NCI-H2227 (cell line): ENCODE measurements around the gene CCDC15.
"Not testable (repeated sequence)": the region's sequence is repeated elsewhere in the genome, so short reads cannot be mapped to it uniquely, and the experiment has no call there.

Experiments
- DNase-seq: peaks from one replicate; lab custom pipeline; 2025; ENCODE audit not compliant: unreplicated experiment; lab: John Stamatoyannopoulos, UW

The CCDC15 gene

DNA sequence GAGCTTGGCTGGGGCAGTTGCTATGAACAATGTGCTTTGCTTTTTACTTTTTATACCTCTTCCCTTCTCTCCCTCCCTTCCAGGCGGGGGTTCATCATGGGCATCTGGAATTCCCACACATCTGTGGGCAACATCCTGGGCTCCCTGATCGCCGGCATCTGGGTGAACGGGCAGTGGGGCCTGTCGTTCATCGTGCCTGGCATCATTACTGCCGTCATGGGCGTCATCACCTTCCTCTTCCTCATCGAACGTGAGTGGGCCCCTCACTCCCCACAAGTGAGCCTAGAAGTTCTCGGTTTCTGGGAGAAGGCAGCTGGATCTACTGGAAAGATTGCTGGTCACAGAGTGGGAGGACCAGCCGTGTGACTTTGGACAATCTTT, 126.5 kb downstream of the CCDC15 start:
- DNase-seq, result no peak

GRCh38 chr11:125081098-125081798, 127.2 kb downstream of the CCDC15 start:
- DNase-seq, result no peak

GRCh38 chr11:125082040-125082439, 128.0 kb downstream of the CCDC15 start:
- DNase-seq, result no peak

- no peak for DNase-seq
These were observed 128.8 kb downstream of the CCDC15 start for GRCh38 chr11:125082611-125083311.

DNA sequence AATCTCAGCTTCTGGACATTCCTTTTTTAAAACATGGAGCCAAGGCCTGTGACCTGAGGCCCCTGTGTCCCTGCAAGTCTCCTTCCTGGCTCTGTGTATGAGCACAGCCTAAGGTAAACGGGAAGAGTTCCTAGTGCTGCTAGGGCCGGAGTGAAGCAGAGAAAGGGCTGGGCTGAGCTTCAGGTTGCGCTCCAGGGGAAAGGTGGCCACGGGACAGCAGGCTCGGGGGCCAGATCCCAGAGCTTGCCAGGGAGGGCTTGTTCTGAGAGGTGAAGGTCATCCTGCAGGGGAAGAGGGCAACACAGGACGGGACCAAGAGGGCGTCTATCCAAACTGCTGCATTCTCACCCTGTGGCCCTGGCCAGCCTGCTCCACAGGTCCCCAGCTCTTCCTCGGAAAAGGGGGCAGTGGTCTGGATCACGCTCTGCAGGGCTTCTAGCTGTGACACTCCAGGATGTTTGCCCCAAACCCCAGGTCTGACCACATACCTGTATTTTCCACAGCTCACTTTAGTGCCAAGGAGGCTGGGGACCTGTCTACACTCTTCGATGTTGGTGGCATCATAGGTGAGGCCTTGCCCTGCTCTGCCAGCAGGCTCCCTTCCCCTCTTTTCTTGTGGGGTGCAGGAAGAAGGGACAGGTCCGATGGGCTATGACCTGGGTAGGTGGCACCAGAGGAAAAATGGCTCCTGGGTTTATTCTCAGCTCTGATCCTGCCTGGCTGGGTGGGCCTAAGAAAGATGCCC, 129.5 kb downstream of the CCDC15 start:
- DNase-seq, result no peak

- no peak for DNase-seq
These were observed 130.0 kb downstream of the CCDC15 start for GRCh38 chr11:125084057-125084416.

- no peak for DNase-seq
These were observed 130.8 kb downstream of the CCDC15 start for GRCh38 chr11:125084761-125085231.

DNA sequence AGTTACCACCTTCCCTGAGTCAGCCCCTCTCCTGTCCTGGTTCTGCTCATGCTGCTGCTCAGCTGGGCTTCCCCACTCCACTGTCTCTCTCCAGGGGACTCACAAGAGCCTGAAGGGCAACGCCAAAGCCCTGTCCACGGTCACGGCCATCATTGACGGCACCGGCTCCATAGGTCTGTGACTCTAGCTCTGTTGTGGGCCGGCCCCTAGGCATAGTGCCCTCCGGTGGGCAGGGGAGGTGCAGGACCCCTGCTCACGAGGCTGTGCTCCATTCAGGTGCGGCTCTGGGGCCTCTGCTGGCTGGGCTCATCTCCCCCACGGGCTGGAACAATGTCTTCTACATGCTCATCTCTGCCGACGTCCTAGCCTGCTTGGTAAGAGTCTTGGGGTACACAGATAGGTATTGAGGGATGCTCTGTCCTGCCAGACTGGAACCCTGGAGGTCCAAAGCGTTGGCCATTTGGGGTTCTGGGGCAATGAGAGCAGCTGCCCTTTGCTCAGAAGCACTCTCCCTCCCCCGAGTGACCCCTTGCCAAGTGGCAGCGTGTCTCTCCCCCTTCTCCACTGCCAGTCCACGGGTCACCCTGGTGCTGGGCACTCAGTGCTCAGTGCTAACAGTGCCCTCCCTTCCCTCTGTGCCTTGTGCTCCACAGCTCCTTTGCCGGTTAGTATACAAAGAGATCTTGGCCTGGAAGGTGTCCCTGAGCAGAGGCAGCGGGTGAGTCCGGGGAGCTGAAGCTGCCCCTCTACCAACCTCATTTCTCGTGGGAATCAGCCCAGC, 131.5 kb downstream of the CCDC15 start:
- no peak for DNase-seq

- no peak for DNase-seq
These were observed 132.8 kb downstream of the CCDC15 start for GRCh38 chr11:125086633-125087296.

- DNase-seq, result no peak
These were observed 134.1 kb downstream of the CCDC15 start for GRCh38 chr11:125088123-125088522.

- no peak for DNase-seq
These were observed 134.8 kb downstream of the CCDC15 start for GRCh38 chr11:125088576-125089455.

DNA sequence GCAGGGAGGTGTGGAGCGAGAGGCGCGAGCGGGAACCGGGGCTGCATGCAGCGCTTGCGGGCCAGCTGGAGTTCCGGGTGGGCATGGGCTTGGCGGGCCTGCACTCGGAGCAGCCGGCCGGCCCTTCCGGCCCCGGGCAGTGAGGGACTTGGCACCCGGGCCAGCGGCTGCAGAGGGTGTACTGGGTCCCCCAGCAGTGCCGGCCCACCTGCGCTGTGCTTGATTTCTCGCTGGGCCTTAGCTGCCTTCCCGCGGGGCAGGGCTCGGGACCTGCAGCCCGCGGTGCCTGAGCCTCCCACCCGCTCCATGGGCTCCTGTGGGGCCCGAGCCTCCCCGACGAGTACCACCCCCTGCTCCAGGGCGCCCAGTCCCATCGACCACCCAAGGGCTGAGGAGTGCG, 135.5 kb downstream of the CCDC15 start:
- not testable (repeated sequence) for DNase-seq

DNA sequence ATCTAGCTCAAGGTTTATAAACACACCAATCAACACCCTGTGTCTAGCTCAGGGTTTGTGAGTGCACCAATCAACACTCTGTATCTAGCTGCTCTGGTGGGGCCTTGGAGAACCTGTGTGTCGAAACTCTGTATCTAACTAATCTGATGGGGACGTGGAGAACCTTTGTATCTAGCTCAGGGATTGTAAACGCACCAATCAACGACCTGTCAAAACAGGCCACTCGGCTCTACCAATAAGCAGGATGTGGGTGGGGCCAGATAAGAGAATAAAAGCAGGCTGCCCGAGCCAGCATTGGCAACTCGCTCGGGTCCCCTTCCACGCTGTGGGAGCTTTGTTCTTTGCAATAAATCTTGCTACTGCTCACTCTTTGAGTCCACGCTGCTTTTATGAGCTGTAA, 136.1 kb downstream of the CCDC15 start:
- not testable (repeated sequence) for DNase-seq

- DNase-seq, result no peak
These were observed 136.8 kb downstream of the CCDC15 start for GRCh38 chr11:125090816-125091215.
